NCI-H510A (cell line): ENCODE results near the gene GPR18.

Source experiments
- DNase-seq: peaks from one replicate; lab custom pipeline; 2025; lab: John Stamatoyannopoulos, UW

GPR18 gene

GRCh38 chr13:99208185-99208584, 50.0 kb downstream of the GPR18 start:
- no peak for DNase-seq

- DNase-seq = no peak
Observed at GRCh38 chr13:99207511-99207910, 50.7 kb downstream of the GPR18 start.

DNA sequence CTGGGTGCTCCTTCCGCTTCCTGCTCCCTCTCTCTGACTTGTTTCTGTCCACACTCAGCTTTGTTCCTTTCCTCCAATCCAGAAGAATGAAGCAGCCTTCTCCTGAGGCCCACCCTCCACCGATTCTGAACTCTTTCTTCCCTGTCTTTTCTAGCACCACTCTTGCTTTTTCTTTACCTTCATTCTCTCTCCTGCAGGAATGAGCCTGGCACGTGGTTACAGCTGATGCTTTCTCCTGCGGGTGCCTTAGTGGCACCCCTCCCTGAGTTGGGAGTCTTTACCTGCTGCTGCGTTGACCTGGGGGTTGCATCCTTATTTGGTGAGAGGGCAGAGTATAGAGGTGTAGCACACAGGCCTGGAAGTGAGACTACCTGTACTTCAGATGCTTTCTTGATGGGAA, 51.3 kb downstream of the GPR18 start:
- no peak for DNase-seq

DNA sequence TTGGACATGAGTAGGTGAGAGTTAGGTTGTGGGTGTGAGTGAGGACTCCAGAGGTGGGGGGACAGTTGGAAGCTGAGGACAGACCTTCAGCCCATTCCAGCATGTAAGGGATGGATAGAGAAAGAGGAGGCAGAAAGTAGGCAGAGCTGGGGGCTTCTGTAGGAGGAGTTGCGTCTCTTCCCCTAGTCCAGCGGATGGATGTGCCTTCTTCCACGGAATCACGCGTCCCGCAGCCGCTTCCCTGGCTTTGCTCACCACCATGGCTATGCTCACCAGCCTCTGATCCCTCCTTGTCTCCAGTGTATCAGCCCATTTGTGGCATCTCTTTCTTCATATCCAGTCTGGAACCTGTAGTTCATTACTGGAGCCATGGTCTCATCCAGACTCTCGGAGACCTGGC, 52.0 kb downstream of the GPR18 start:
- DNase-seq = no peak

- DNase-seq = no peak
Observed at GRCh38 chr13:99205621-99206220, 52.5 kb downstream of the GPR18 start.
